Measurements from ENCODE around the gene ZDHHC20.

Gene ZDHHC20

DNA sequence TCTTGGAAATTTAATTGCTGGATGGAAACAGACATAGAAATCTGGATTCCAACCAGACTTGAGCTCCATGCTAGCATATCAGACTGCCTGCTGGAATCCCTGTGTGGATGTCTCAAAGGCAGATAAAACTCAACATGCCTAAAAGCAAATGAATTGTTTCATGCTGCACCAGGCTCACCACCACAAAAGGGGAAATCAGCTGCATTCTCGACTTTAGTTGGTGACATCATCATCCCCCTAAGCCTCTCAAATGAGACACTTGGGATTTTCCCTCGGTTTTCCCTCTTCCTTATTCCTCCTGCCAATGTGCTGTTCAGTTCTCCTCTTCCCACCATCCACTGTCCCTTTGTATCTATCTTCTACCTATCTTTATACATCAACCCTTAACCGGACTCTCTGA, 134.3 kb downstream of the ZDHHC20 start:
- TF ChIP-seq, protein P1, sequence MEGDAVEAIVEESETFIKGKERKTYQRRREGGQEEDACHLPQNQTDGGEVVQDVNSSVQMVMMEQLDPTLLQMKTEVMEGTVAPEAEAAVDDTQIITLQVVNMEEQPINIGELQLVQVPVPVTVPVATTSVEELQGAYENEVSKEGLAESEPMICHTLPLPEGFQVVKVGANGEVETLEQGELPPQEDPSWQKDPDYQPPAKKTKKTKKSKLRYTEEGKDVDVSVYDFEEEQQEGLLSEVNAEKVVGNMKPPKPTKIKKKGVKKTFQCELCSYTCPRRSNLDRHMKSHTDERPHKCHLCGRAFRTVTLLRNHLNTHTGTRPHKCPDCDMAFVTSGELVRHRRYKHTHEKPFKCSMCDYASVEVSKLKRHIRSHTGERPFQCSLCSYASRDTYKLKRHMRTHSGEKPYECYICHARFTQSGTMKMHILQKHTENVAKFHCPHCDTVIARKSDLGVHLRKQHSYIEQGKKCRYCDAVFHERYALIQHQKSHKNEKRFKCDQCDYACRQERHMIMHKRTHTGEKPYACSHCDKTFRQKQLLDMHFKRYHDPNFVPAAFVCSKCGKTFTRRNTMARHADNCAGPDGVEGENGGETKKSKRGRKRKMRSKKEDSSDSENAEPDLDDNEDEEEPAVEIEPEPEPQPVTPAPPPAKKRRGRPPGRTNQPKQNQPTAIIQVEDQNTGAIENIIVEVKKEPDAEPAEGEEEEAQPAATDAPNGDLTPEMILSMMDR (IDR thresholded peaks at IDR 0.05; ENCODE audit: low read depth, low read length, missing control alignments): no peak
- in situ Hi-C loops (cut with HindIII; ENCODE audit: low sequenced_read_pairs): no loop called here
- H3K4me3 ChIP-seq (ENCODE audit: low read depth, low read length): no peak overlapping the region
- DNase-seq (ENCODE audit: low read depth): no peak

DNA sequence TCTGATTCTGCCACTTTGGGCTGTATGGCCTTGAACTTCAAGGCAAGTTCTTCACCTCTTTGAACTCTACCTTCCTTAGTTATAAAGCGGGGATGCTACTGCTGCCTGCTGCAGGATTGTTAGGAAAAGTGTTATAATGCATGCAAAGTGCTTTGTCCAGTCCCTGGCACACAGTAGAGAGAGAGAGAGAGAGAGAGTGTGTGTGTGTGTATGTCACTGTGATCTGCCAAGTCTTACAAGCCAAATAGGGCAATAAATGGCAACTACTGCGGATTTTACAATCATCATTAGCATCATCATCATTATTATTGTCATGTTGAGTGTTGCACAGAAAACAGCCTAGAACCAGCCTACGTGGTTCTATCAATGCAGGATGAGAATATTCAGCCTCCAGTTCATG, 136.1 kb downstream of the ZDHHC20 start:
- in situ Hi-C loops (cut with HindIII; ENCODE audit: low sequenced_read_pairs): no loop called here
- DNase-seq (ENCODE audit: low read depth): no peak
- H3K4me3 ChIP-seq (ENCODE audit: low read depth, low read length): no peak overlapping the region
- TF ChIP-seq, protein P1 (IDR thresholded peaks at IDR 0.05; ENCODE audit: low read depth, low read length, missing control alignments): no peak
